Measurements from ENCODE around the gene ZNF273. TPM values are rescaled to one million over a fixed set of nuclear protein-coding genes. Genes with fewer than 3 reads are reported as not detected.

ZNF273 gene
- total RNA-seq: 8.4 TPM

GRCh38 chr7:64902806-64903721, at the start of gene ZNF273:
Gene ZNF273, plus strand, starts transcription at chr7:64903273. Its CDS starts 45 bp downstream, at chr7:64903318.

Other genes with a start within 250 kb of the ZNF273 start
- 6.5 TPM for gene ZNF107, start 237.1 kb upstream of the ZNF273 start, total RNA-seq
- gene ZNF138, start 108.8 kb upstream of the ZNF273 start, total RNA-seq: 12.6 TPM
- 18.5 TPM for gene ZNF117, start 87.8 kb downstream of the ZNF273 start, total RNA-seq
- gene ERV3-1, start 103.4 kb downstream of the ZNF273 start, total RNA-seq: 36.7 TPM